Kidney epithelial cell (primary cell): ENCODE results near the gene AFM. TPM values are rescaled to one million over a fixed set of nuclear protein-coding genes. Genes with fewer than 3 reads are reported as not detected.

Experiments used
- DNase-seq: peaks from one replicate; pipeline ENCODE4 v3.0.0-alpha.2; 2010; ENCODE audit warnings: low read depth
- H3K27me3 ChIP-seq: 2 replicates; pipeline ENCODE4 v1.6.0; 2011; ENCODE audit warnings: low read length; ENCODE audit not compliant: control insufficient read depth, insufficient read depth
- H3K36me3 ChIP-seq: 2 replicates; pipeline ENCODE4 v1.5.1; 2011; ENCODE audit warnings: low read length; ENCODE audit not compliant: control insufficient read depth, insufficient read depth
- H3K4me3 ChIP-seq: 2 replicates; pipeline ENCODE4 v1.5.1; 2011; ENCODE audit warnings: low read depth, mild to moderate bottlenecking, control low read depth, low read length
- CTCF ChIP-seq: IDR thresholded peaks from 2 replicates; pipeline ENCODE4 v1.5.1; 2011; ENCODE audit warnings: mild to moderate bottlenecking, moderate library complexity, low read length, control low read depth, inconsistent platforms; ENCODE audit not compliant: insufficient read depth, poor library complexity, severe bottlenecking
- total RNA-seq: library from RNA; depleted of rRNA; stranded (reverse); fragments of >200 nt; gene quantifications from 2 replicates; pipeline ENCODE4 v1.2.3, GENCODE V29; 2015

Gene AFM
- total RNA-seq, 1 donor from 2014 or later, result not detected

- no peaks in the 10 kb centered on the region for H3K36me3 ChIP-seq
- no peaks in the 10 kb centered on the region for H3K27me3 ChIP-seq
- DNase-seq, result no peak
- no peak for TF ChIP-seq CTCF
- H3K4me3 ChIP-seq, result no peak overlapping the region
Observed at GRCh38 chr4:73477176-73477575, 4.4 kb upstream of the AFM start.

DNA sequence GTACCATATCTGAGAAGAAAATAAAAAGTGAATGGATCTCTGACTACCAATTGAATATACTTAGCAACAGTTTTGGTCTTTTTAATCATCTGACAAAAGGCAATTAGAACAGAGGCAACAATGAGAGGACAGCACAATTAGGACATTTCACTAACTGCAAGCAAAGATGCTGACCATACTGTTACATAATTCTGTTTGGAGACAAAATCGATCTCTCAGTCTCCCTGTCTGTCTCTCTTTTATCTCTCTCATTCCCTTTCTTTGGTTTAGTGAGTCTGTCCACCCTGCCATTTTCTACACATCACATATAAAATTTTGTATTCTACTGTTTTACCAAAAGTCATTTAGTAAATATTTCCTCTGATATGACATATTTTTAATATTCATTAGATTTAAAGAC lies 2.2 kb upstream of the AFM start:
- H3K27me3 ChIP-seq, result no peaks in the 10 kb centered on the region
- H3K4me3 ChIP-seq, result no peak overlapping the region
- no peaks in the 10 kb centered on the region for H3K36me3 ChIP-seq
- DNase-seq, result no peak
- no peak for TF ChIP-seq CTCF

- H3K36me3 ChIP-seq, result no peaks in the 10 kb centered on the region
- peaks cover 2% of the 10 kb centered on the region for H3K27me3 ChIP-seq
- H3K4me3 ChIP-seq, result no peak overlapping the region
- TF ChIP-seq CTCF, result no peak
- no peak for DNase-seq
Observed at GRCh38 chr4:73485085-73485484, 3.5 kb downstream of the AFM start.

DNA sequence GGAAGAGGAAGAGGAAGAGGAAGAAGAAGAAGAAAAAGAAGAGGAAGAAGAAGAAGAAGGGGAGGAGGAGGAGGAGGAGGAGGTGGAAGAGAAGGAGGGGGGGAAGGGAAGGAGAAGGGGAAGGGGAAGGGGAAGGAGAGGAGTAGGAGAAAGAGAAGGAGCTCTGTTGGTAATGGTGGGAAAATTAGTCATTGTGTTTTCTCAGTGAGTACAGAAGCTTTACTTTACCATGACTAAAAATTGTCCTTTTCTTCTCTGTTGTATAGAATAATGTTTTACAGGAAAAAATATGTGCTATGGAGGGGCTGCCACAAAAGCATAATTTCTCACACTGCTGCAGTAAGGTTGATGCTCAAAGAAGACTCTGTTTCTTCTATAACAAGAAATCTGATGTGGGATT lies 4.1 kb downstream of the AFM start:
- Histone ChIP-seq H3K4me3 (no peak overlapping the region), H3K27me3 (peaks cover 2% of the 10 kb centered on the region), H3K36me3 (no peaks in the 10 kb centered on the region)
- no peak for DNase-seq
- no peak for TF ChIP-seq CTCF

DNA sequence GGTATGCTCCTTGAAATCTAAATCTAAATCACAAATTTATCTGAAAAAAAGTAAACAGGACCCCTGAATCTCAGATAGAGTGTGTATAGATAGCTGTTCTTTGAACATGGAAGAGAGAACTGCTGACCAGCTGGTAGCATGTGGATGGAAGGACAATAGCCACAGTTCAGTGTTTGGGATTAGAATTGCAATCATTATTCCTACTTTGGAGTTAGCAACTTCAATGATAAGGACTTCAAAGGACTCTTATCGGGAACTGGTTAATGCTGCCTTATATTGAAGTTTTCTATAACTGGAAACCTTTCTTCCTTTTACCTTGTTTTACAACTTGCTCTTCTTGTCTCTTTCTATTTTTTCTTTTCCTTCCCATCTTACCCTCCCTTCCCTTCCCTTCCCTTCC lies 5.0 kb downstream of the AFM start:
- peaks cover 2% of the 10 kb centered on the region for H3K27me3 ChIP-seq
- no peaks in the 10 kb centered on the region for H3K36me3 ChIP-seq
- no peak overlapping the region for H3K4me3 ChIP-seq
- TF ChIP-seq CTCF, result no peak
- DNase-seq, result no peak

- H3K36me3 ChIP-seq, result no peaks in the 10 kb centered on the region
- DNase-seq, result no peak
- no peak for TF ChIP-seq CTCF
- H3K27me3 ChIP-seq, result peaks cover 2% of the 10 kb centered on the region
- H3K4me3 ChIP-seq, result no peak overlapping the region
Observed at GRCh38 chr4:73487233-73487632, 5.7 kb downstream of the AFM start.
